GM21360 (cell line): ENCODE results near the gene REEP1.

Experiments used
- ATAC-seq: cut with Tn5 transposase; IDR thresholded peaks from one replicate; pipeline ENCODE4 v1.9.1; 2021; ENCODE audit warnings: mild to moderate bottlenecking, moderate library complexity; ENCODE audit not compliant: unreplicated experiment

The REEP1 gene, protein sequence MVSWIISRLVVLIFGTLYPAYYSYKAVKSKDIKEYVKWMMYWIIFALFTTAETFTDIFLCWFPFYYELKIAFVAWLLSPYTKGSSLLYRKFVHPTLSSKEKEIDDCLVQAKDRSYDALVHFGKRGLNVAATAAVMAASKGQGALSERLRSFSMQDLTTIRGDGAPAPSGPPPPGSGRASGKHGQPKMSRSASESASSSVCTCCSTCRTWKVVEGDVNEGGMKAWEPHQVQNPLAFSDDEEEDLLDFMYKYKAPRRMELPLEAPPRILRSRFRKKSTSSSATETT

DNA sequence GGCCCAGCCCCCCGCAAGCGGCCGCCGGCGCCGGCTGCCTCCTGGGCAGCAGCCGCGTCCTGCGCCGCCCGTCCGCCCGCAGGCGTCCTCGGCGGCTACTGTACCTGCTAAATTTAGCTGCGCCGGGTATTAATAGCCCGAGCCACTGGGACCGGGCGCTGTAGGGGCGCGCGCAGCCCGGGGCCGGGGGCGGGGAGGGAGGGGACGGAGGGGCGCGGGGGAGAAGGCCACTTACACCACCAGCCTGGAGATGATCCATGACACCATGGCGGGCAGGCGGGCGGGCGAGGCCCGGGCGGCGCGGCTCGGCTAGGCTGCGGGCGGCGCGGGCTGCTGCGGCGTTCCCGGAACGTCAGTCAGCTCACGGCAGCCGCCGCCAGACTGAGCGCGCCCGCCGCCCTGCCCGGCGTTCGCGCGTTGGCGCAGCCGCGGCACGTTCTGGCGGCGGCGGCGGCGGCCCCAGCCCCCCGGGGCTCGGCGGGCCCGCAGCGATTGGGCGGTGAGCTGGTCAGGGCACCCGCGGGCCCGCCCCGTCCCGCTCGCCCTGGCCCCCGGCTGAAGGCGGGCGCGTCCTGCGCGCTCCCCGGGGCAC lies at the start of gene REEP1:
Gene REEP1 (minus strand): TSS at position 383 of the 592 bp plus-strand sequence. CDS start 116 bp downstream, at position 267.
- peak; percentile 45 for ATAC-seq

DNA sequence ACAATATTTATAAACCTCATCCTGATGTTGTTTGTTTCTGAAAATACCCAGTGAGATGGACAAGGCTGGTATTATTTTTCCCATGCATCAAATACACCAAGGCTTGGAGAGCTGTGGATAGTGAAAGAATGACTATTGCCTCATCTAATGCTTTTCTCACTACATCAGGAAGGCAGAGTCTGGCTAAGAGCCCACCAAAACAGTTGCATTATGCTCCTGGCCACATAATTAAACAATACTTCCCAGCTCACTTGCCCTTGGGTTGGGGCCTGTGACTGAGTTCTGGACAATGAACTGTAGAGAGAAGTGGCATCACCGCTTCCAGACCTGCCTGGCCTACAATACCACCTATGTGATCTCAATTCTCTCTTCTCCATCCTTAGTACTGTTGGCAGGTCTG lies 46.4 kb upstream of the REEP1 start:
- ATAC-seq, result no peak

DNA sequence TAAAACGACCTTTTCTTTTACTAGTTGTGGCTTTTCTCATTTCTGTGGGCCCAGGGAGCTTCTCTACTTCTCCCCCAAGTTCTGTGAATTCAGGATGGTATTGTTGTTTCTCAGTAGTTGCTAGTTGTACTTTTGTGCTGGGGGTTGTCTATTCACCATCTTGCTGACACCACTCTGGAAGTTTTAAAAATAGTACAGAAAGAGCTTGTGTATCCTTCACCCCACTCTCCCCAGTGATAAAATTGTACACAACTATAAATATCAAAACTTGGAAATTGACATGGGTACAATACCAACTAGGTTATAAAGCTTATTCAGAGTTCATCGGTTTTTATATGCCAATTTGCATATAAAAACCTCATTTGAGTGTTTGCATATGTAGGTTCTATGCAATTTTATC lies 45.3 kb upstream of the REEP1 start:
- no peak for ATAC-seq

DNA sequence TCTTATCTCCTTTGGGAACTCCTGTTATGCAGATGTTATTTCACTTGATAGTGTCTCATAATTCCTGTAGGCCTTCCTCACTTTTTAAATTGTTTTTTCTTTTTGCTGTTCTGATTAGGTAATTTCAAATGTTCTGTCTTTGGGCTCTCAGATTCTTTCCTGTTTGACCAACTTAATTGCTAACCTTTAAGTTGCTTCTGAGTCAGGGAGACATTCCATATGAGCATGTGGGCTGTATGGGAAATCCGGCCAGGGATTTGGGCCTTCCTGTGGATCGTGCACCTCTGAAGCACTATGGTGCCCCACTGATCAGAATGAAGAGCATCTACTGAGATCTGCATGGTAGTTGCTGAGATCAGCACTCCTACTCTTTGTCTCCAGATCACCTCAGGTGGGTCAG lies 44.7 kb upstream of the REEP1 start:
- no peak for ATAC-seq

DNA sequence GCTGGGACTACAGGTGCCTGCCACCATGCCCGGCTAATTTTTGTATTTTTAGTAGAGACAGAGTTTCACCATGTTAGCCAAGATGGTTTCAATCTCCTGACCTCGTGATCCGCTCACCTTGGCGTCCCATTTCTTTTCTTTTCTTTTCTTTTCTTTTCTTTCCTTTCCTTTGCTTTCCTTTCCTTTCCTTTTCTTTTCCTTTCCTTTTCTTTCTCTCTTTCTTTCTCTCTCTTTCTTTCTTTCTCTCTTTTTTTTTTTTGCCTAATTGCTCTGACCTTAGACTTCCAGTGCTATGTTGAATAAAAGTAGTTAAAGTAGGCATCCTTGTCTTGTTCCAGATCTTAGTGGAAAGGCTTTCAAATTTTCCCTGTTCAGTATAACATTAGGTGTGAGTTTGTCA lies 41.0 kb upstream of the REEP1 start:
- no peak for ATAC-seq

DNA sequence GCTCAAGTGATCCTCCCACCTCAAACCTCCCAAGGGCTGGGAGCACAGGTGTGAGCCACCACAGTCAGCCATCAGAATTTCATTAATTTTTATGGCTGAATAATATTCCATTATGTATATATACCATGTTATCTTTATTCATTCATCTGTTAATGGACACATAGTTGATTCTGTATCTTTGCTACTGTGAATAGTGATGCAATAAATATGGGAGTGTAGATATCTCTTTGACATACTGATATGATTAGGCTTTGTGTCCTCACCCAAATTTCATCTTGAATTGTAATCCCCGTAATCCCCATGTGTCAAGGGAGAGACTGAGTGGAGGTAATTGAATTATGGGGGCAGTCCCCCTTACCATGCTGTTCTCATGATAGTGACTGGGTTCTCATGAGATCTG lies 38.2 kb upstream of the REEP1 start:
- ATAC-seq, result no peak

DNA sequence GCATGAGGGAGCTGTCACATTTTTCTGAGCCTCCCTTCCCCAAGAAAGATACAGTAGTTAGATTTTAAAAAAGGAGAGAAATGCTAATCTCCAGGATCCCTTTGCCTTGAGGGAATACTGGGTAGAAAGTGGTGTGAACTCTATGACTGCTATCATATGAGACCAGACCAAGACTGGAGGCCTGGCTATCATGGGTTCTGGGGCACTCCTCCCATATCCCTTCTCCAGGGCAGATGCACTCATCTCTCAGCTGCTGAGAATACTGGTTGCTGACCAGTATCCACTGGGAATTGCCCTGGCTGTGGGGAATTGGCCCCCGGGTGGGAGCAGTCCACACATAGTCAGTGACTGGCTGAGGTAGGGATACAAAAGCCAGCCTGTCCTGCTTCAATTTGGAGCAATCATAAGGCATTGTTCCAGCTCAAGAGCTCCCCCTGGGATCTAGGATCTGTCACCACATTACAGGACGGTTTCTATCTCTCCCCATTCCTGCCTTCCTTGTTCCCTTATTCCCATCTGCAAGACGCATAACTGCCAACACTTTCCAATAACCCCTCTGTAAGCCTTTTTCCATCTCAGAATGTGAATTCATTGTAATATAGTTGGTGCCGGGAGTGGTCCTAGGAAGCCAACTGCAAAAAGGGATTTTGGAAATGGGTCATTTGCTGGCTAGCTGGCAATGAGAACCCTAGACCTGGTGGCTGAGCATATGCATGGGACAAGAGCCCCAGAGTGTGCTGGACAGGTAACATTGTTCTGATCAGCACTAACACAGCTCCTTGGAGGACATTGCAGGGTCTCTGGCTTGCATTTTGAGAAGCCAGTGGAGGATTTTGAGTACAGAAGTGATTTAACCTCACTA lies 35.4 kb upstream of the REEP1 start:
- no peak for ATAC-seq

DNA sequence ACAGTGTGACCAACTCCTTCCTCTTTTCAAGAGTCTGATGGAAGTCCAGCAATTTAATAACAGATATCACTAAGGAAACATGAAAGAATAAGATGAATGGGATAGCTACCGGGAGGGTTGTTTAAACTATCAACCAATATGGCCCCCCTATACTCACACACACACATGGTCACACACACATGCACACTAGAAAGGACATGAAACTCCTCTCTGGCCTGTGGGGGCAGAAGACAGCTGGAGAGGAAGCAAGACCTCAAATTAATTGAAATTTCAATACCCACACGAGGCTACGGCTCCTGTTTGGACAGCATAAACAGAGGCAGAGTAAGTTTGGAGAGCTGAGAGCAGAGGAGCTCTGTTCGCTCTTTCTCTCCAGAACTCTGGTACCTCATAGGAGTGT lies 34.7 kb upstream of the REEP1 start:
- ATAC-seq, result no peak

DNA sequence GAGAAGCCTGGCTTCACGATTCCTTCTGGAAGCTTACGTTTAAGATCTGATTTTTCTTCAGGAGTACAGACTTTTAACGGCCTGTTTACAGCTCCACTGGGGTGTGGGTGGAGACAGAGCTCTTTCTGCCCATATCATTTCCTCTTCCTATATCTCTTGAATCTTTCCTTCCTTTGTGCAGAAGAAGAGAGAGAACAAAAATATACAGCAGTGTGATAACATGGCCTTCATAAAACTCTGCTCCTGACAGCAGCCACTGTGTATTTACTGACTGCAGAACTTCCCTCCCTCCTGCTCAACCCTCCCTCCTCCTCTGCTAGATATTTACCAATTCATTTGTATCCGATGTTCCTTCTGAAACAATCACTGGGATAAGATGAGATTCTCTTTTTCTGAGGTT lies 34.1 kb upstream of the REEP1 start:
- ATAC-seq, result no peak

DNA sequence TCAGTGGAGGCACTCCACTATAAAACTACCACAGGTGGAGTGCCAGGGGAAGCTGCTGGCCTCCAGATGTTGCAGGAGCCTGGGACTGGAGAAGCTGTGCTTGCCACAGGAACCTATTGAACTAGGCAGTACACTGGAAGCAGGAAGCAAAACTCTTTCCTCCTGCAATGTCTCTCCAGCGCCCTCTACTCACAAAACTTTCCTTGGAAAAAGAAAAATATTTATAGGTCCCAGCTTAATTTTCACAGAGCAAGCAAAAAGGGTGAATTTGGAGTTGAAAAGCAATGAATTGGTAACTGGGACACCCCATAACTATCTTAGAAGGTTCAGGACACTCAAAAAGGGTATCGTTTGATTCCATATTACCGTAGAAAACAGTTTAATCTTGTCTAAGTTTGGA lies 33.2 kb upstream of the REEP1 start:
- ATAC-seq, result no peak

DNA sequence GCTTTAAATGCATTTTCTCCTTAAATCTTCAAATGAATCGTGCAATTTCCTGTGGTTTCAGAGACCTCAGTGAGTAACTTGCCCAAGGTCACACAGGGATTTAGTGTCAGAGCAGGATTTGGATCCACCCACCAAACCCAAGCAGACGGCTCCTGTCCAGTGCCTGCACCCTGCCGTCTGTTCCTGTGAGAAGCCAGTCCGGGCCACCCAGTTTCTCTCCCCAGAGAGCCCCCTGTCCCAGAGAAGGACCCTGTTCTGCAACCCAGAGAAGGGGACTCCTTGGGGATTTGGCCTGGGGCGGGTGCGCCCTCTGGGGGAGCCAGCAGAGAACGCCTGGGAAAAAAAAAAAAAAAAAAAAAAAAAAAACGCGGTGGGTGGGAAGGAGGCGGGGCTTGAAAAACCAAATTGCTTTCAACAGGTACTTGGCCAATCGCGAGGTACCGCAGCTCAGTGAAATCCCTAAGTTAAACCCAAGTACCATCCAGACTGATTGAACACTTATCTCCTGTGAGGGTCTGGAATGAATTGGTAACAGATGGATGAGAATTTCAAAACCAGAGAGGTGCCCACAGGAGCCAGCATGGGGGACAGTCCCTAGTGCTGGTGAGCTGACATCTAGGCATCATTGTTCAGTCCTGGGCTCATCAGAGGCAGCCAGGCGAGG lies 30.9 kb upstream of the REEP1 start:
- no peak for ATAC-seq

DNA sequence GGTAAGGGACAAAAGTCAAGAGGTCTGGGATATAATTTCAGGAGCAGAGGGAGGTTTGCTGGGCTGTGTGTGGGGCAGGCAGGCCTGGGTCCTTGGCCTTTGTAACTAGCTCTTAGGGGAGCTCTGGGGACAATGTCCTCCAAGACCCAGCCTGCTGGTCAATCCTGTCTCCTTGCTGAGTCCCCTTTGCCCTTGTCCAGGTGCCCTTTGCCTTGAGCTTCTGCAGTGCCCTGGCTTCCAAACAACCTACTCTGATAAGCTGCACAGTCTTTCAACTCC lies 30.0 kb upstream of the REEP1 start:
- no peak for ATAC-seq

DNA sequence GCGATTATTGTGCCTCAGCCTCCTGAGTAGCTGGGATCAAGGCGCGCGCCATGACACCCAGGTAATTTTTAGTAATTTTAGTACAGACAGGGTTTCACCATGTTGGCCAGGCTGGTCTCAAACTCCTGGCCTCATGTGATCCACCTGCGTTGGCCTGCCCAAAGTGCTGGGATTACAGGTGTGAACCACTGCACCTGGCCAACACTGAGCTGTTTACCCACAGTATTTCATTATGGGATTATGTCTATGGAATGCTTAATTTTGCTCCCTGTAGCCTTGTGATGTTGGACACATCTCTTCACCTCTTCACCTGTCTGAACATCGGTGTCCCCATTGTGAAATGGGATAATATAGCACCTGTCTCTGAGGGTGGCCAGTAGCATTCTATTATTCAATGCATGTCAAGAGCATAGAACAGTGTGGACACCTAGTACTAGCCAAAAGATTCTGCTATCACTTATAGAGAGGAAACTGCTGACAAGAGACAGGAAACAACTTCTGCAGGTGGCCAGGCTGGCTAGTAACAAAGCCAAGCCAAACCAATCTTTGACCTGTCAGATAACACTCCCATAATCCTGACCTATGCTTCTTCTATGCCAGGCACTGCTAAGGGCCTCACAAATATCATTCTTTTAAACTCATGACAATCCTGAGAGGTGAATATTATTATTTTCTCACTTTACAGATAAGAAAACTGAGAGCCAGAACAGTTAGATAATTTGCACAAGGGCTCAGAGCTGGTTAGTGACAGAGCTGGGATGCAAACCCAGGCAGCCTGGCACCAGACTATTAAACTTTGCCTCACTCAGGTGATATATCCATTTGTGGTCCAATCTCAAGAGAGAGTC lies 29.4 kb upstream of the REEP1 start:
- no peak for ATAC-seq

DNA sequence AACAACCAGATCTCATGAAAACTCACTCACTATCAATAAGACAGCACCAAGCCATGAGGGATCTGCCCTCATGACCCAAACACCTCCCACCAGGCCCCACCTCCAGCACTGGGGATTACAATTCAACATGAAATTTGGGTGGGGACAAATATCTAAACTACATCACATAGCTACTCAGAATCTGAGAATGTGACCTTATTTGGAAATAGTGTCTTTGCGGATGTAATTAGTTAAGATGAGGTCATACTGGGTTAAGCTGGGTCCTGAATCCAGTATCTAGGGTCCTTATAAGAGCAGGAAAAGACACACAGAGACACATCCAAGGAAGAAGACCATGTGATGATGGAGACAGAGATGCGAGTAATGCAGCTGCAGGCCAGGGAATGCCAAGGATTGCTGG lies 27.5 kb upstream of the REEP1 start:
- no peak for ATAC-seq

DNA sequence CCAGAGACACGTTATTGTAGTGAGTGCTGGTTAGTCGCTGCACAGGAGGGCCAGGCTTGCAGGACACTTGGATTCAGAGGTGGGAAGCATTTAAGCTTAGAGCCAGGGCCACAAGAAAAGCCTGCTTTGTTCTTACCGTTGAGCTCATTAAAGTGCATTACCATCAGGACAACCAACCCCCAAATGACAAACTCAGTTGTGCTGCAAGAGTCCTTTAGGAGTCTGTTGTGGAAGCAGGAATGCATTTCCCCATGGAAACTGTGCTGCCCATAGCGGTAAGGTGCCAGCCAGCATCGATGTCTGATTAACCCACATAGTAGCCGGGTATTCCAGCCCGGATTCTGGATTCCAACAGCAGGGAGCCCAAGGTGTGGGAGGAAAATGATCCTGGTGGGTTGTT lies 23.4 kb upstream of the REEP1 start:
- no peak for ATAC-seq

DNA sequence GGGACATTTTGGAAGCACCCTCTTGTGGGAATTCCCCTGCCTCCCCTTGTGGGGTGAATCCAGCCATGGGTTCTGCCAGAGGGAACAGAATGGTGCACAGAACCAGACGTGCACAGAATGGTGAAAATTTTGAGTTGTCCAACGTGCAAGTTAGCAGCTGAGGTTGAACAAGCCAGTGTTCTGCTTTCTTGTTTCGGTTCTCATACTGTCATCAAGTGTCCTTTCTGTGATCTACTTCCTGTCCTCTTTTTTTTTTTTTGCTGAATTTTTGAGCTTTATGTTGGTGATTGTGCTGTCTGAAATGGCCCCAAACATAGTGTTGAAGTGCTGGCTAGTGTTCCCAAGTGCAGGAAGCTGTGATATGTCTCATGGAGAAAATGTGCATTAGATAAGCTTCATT lies 21.5 kb upstream of the REEP1 start:
- peak; percentile 74 for ATAC-seq

DNA sequence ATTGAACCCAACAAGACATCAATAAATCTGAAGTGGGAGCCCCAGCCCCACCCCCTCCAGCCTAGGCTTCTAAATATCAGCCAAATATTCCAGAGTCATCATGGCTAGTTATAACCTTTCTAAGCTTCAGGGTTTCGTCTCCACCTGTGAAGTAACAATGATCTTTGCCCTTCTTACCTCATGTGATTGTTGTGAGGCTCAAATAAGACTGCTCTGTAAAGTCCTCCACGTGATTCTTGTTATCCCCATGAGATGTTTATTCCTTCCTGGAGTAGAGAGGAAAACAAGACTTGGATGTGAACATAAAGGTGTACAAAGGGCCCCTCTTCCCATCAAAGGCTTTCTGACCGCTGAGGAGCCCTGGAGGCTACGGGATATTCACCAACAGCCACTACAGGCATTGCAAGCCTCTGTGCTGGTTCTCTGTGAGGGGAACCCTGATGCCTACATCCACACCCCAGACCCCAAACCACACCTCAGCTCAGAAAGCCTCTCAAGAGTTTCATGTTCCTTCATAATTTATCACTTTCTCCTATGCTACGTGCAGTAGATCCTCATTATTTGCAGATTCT lies 20.1 kb upstream of the REEP1 start:
- no peak for ATAC-seq

DNA sequence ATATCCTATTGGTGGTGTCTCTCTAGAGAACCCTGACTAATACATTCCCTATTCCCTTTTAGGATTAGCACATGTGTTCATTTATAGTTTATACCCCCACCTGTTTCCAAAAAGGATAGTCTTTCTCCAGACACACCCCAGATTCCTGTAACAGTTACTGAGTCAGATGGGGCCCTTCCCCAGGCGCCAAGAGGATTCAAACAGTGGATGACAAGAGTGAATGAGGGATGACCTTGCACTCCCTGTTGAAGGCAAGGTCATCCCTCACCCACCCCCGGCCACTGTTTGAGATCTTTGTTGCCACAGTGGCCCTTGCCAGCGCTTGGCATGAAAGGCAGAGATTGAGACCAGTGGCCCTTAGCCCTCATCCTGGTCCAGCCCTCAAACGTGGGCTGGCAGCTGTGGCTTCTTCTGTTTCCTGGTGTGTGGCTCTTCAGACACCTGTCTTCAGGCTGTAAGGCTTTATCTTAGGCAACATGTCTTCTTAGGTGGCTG lies 15.3 kb upstream of the REEP1 start:
- no peak for ATAC-seq

DNA sequence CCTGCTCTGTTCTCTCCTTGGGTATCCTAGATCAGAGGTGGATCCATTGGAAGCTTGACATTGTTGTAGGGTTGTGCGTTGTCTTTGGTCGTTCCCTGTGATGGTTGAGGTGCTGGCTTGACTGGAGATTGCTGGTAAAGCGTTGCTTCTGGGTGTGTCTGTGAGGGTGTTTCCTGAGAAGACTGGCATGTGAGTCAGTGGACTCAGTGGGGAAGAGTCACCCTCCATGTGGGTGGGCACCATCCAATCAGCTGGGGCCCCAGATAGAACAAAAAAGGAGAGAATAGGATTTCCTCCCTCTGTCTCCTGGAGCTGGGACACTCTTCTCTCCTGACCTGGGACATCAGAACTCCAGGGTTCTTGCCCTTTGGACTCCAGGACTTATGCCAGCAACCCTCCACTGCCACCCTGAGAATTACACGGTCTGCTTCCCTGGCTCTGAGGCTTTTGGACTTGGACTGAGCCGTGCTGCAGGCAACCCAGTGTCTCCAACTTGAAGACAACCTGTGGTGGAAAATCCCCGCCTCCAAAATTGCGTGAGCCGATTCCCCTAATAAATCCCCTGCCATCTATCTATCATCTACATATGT lies 14.8 kb upstream of the REEP1 start:
- ATAC-seq, result no peak

DNA sequence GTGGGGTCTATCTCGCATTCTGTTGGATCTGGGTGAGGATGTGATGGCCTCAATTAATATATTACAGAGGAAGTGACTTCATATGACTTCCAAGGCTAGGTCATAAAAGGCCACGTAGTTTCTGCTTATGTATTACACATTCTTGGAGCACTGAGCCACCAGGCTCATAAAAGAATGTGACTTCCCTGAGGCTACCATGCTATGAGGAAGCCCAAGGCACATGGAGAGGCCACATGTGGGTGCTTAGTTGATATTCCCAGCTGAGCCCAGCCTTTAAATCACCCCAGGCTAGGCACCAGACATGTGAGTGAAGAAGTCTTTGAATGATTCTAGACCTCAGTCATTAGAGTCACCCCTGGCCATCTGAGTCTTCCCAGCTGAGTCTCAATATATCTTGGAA lies 13.3 kb upstream of the REEP1 start:
- ATAC-seq, result no peak
